Left forelimb (tissue), 1 donor: ENCODE results near the gene BCL2L13.

Experiments used
- DNase-seq: peaks from one replicate; pipeline ENCODE4 v3.0.0-alpha.2; 2018; ENCODE audit warnings: low spot score

The BCL2L13 gene

DNA sequence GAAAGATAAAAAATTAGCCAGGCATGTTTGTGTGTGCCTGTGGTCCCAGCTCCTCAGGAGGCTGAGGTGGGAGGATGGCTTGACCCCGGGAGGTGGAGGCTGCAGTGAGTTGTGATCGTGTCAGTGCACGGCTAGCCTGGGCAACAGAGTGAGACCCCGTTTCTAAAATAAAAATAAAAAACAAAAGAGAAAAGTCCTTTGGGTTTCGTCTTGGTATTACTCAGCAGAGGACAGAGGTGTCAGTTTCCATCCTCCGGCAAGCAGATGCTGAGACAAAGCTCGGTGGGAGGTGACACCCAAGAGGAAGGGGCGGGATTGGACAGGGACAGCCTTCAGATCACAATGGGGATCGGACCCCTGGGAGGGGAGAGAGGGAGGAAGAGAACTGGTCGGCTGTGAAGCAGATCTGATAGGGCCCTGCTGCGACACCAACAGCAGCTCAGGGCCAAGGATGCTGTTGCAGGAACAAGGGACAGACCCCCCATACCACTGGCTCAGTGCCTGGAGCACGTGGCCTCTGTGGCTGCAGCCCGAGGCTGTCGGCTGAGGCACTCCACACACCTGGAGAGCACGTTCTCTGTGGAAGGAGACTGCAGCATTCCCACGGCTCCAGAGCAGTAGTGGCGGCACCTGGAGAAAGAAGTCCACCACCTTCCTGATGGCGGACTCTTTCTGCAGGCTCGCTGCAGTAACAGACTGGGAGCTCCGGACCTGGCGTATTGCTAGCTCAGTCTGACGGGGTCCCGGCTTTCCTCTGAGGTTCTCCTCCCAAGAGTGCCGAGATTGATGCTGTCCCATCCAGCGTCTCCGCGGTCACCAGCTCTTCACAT is 140.9 kb downstream of the BCL2L13 start:
- DNase-seq: no peak

DNA sequence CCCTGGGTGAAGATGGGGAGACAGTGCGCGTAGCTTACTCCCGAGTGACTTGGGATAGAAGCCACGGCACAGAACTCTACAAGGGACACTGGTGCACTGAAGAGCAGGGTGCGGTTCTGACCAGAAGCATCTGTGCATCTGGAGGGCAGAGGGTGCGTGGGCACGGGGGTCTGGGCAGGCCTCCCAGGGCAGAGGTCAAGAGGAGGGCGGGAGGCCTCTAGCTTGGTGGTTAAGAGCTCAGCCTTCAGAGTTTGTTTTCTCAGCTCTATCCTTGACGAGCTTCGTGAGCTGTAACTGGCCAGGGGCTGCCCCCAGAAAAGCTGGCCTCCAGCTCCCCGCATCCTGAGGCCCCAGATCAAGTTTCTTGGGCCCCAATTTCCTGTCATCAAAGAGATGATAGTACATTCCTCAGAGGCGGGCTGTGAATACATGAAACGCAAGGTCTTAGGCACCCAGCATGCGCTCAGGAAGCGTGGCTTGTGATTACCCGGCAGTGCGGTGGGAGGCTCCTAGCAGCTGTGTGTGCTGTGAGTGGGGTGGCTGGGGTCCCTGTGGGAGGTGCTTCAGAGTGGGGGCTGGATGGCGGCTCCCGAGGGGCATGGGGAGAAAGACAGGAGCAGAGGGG is 141.7 kb downstream of the BCL2L13 start:
- DNase-seq: no peak
